AG08395 (cell line): Measurements from ENCODE around the gene DCC.

Experiments used
- DNase-seq: peaks from one replicate; pipeline ENCODE4 v3.0.0; 2012; ENCODE audit warnings: mixed read lengths, low spot score

The DCC gene

DNA sequence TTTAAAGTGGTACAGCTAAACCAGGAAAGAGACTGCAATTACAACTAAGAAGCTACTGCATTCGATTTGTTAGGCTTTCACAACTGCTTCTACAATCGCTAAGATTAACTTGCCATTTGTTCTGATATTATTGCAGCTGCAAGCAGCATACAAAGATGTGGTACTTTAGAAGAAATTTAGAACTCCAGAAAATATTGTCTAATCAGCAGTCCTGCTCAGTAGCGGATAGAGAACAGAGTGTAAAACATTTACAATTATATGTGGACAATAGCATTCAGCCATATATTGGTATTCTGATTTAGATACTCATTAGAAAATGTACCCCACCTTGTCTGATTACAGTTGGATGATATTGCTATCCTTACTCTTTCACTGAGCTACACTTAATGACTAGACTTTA lies 265.3 kb downstream of the DCC start:
- DNase-seq, result no peak

DNA sequence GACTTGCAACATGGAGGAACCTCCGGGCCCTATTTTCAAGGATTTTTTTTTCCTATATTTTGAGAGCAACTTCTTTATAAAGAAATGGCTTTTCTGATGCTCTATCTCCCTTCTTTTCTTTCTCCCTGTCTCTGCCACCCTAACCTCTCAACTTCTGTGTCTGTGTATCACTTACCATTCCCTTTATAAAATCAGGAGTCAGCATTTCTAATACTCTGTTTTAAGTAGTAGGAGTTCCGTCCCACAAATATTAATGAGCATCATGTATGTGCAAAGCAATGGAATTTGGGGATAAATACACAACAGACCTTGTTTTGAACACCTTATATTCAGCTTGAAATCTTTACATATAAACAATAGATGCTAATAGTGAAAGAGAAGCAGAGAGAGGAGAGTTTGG lies 268.0 kb downstream of the DCC start:
- no peak for DNase-seq

DNA sequence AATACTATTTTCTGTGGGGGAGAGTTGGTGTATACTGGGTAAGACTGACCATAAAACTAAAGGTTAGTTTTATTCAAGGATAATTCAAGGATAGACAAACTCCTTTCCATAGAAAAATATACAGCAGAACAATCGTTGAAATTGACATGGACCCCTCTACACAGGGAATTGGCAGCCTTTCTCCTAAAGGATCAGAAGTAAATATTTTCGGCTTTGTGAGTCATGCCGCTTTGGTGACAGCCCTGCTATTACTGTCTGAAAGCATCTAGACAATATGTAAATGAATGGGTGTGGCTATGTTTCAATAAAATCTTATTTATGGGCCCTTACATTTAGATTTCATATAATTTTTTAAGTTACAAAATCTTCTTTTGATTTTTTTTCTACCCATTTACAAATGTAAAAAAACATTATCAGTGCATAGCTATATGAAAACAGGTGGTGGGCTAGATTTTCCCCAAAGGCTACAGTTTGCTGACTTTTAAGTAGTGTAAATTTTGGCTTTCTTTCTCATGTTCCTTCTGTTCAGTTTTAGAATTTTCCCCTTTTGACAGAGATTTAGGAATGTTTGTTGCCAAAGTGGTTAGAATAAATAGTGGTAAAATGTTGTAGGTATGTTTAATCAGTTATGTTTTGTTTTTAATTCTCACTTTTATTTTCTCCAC lies 270.6 kb downstream of the DCC start:
- no peak for DNase-seq

DNA sequence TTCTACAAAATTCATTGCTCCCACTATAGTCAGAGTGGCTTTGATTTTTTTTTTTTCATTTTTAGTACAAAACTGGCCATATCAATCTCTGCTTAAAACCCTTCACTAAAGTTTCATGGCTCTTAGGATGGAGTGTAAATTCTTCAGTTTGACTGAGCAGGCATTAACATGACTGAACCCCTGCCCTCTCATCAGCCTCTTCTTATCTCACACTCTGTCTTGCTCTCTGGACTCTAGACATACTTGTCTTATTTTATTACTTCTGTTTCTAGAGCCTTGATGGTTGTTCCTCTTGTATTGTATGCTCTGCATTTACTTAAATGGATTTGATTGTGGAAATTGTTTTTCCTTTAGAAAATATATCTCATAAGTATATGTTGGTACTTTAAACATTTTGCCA lies 272.4 kb downstream of the DCC start:
- no peak for DNase-seq

- DNase-seq, result no peak
These were observed 275.3 kb downstream of the DCC start for GRCh38 chr18:52615321-52615720.

- no peak for DNase-seq
These were observed 275.9 kb downstream of the DCC start for GRCh38 chr18:52615943-52616342.

GRCh38 chr18:52617931-52618330 lies 277.9 kb downstream of the DCC start:
- no peak for DNase-seq

GRCh38 chr18:52620926-52621439 lies 281.0 kb downstream of the DCC start:
- no peak for DNase-seq

- no peak for DNase-seq
These were observed 284.7 kb downstream of the DCC start for GRCh38 chr18:52624702-52625101.

DNA sequence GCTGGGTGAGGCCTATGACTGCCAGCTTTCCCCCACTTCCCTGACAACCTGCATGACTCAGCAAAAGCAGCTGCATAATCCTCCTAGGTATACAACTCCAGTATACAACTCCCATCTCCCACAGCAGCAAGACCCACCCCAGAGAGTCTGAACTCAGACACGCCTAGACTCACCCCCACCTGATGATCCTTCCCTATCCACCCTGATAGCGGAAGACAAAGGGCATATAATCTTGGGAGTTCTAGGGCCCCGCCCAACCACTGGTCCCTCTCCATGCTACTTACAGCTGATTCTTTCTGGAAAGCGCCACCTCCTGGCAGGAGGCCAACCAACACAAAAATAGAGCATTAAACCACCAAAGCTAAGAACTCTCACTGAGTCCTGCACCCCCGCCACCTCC lies 296.5 kb downstream of the DCC start:
- DNase-seq, result no peak

DNA sequence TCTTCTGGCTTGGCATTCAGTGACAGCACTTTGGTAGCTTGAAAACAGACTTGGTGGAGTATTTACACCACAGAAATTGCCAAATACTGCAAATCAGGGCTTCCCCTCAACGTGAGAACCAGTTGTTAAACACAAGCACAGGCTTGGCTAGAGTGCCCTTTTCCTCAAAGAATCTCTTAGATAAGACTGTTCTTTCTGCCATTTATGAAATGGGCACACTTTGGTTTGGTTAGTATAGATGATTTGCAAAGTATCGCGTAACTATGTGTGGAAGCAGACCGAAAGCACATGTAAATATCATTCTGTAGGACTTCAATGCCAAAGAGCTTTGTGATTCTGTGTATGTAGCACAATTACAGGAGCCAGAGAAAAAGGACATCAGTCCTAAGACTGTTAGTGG lies 308.2 kb downstream of the DCC start:
- no peak for DNase-seq

DNA sequence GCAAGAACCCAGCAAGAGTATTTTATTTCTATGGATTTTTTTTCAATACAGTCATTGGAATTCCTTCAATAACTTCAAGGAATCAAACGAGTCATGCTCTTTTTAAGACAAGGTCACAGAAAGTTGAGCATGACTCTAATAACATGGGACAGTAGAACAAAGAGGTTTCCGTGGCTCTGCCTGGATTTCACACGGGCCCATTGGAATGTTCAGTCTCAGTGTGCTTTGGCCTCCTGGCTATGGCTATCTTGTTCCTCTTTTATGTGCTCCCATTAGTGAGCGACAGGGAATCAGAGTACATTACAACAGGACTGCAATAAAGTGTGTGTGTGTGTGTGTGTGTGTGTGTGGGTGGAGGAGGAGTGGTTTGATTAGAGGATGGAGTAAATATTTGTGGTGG lies 312.4 kb downstream of the DCC start:
- no peak for DNase-seq

DNA sequence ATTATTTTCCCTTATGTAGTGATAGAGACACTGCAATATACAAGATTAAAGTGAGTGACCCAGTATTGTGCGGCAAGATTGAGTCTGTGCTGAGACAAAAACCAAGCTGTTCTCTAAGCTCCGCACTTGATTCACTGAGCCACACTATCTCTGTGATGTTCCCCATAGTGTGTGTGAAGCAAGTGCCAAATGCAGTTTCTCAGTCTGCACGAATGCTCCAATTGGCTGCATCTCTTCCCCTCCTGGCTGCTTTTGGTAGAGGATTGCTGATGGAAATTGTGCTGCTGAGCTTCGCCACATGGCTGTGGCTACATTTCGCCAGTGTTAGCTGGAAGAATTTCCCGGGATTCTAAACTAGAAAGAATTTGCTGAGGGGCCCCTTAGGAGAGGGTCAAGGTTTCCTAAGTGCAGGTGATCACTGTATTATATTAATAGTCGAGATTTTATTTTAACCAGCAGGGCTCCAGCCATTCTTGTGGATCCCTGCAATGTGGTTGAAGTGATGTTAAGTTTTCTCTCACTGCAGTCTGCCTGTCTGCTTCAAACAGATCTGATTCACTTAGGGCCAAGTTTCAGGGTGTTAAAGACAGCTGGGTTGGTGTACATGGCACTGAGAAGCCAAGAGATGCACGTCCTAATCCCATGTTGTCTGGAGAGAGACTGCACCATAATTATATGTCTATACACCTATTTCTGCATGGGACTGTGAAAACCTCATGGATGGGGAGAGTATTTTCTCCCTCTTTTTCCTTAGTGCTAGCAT lies 317.2 kb downstream of the DCC start:
- no peak for DNase-seq

- DNase-seq, result no peak
These were observed 327.6 kb downstream of the DCC start for GRCh38 chr18:52667463-52668065.

DNA sequence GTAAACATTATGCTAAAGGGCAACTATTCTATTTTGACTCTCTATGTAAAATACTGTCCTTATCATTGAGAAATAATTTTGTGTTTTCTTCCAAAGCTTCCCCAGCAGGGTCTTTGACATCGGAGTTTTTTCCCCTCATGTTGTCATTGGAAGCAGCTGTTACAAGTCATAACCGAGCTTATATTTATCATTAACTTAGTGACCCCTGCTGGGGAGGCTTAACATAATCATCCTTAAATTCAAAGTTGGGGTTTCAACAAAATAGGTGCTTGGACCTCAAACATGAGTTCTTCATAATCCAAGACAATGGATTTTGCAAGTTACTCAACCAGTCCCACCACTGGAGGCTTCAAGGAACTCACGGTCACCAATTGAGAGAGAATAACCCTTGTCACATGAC lies 330.9 kb downstream of the DCC start:
- DNase-seq, result no peak

- no peak for DNase-seq
These were observed 338.0 kb downstream of the DCC start for GRCh38 chr18:52678034-52678433.

- DNase-seq, result no peak
These were observed 338.6 kb downstream of the DCC start for GRCh38 chr18:52678551-52678950.

- no peak for DNase-seq
These were observed 339.4 kb downstream of the DCC start for GRCh38 chr18:52679354-52679753.

DNA sequence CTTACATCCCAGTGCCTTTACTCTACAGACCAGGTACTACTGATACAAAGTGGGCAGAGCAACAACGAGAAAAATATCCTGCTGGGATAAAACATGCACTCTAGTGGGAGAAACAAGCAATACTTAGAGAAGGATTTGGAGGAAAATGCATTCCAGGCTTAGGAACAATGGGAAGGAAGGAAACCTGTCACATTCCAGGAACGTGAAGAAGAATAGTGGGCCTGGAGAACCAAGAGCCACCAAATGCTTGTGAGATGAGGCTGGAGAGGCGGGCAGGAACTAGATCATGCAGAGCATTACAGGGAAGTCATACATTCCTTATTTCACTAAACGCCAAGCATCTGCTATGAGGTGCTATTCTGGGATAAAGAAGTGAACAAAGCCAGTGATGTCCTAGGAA lies 342.3 kb downstream of the DCC start:
- no peak for DNase-seq

DNA sequence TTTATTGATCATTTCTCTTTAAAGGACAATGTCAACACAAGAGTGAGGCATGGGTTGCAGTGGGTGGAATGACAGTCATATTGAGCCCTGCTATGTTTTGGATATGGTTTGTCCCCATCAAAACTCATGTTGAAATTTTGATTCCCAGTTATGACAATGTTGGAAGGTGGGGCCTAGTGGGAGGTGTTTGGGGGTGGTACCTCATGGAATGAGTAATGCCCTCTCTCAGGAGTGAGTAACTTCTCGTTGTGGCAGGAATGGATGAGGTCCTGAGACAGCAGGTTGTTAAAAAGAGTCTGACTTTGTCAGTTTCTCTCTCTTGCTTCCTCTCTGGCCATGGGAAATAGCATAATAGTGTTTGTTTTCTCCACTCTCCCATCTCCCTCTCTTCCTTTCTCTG lies 345.3 kb downstream of the DCC start:
- DNase-seq, result no peak

DNA sequence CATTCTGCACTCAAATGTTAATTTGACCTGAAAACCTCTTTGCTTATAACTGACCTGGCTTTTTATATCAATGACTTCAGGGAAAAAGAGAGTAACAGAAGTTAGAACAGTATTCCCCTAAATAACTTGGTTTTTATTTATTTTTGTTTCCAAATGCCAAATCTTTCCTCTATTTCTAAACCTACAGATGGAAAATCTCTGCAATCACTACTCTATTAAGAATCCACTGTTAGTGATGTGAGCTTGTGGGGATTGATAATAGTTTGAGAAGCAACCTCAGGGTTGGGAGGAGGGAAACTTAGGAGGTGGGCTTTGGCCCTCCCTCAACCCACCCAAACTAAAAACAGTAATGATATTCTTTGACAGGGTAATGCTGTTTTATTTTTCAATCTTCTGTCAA lies 351.8 kb downstream of the DCC start:
- no peak for DNase-seq

GRCh38 chr18:52694804-52695203 lies 354.8 kb downstream of the DCC start:
- peak; percentile 29 for DNase-seq

DNA sequence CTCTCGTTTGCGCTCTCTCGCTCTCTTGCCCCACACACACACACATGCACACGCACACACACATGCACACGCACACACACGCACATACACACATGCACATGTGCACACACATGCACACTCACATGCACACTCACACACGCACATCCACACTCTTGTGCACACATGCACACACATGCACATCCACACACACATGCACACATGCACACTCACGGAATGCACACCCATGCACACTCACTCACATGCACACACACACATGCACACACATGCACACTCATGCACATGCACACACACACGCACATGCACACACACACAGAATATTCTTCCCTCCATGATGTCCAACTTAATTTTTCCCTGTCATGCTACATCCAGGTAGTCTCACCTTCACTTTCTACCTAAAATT lies 360.1 kb downstream of the DCC start:
- DNase-seq, result no peak
